ENCODE results near the gene SPNS1.
"Not testable (repeated sequence)": the region's sequence is repeated elsewhere in the genome, so short reads cannot be mapped to it uniquely, and the experiment has no call there.

SPNS1 gene

GRCh38 chr16:28999577-28999976 lies 25.0 kb downstream of the SPNS1 start:
- Histone ChIP-seq H4K20me1 (ENCODE audit: insufficient read depth, low read length) (no peaks in the 10 kb centered on the region), H3K9me2 (replicated peaks; ENCODE audit: insufficient read depth, low read length) (no peaks in the 10 kb centered on the region), H3K27ac (ENCODE audit: low read length) (no peak overlapping the region), H3K9ac (ENCODE audit: low read length) (no peak overlapping the region), H3K4me2 (ENCODE audit: low read depth, low read length) (no peak overlapping the region), H3K4me3 (ENCODE audit: low read length) (no peak overlapping the region), H3K36me3 (replicated peaks; ENCODE audit: insufficient read depth, low read length) (no peaks in the 10 kb centered on the region), H2AFZ (ENCODE audit: low read length) (no peak overlapping the region), H3K27me3 (replicated peaks; ENCODE audit: insufficient read depth, low read length) (peaks cover 11% of the 10 kb centered on the region), H3K9me3 (replicated peaks; ENCODE audit: insufficient read depth, low read length) (no peaks in the 10 kb centered on the region), H3K79me2 (ENCODE audit: low read length) (no peaks in the 10 kb centered on the region), H3F3A (ENCODE audit: insufficient read depth, low read length) (no peaks in the 10 kb centered on the region), H3K4me1 (ENCODE audit: low read length) (no peaks in the 10 kb centered on the region)
- DNase-seq: no peak
- no peak for TF ChIP-seq CTCF (IDR thresholded peaks at IDR 0.05; ENCODE audit: low read length)
- TF ChIP-seq EZH2 (optimal IDR thresholded peaks at IDR 0.05; ENCODE audit: low read depth, low read length): no peak
- no peak for TF ChIP-seq EZH2phosphoT487 (IDR thresholded peaks at IDR 0.05; ENCODE audit: low read length)

GRCh38 chr16:29000019-29000418 lies 25.4 kb downstream of the SPNS1 start:
- H3K4me2 ChIP-seq (ENCODE audit: low read depth, low read length): no peak overlapping the region
- no peak for TF ChIP-seq CTCF (IDR thresholded peaks at IDR 0.05; ENCODE audit: low read length)
- TF ChIP-seq EZH2 (optimal IDR thresholded peaks at IDR 0.05; ENCODE audit: low read depth, low read length): no peak
- no peak for TF ChIP-seq EZH2phosphoT487 (IDR thresholded peaks at IDR 0.05; ENCODE audit: low read length)
- H3K9ac ChIP-seq (ENCODE audit: low read length): no peak overlapping the region
- H4K20me1 ChIP-seq (ENCODE audit: insufficient read depth, low read length): no peaks in the 10 kb centered on the region
- no peak overlapping the region for H3K27ac ChIP-seq (ENCODE audit: low read length)
- H3K36me3 ChIP-seq (replicated peaks; ENCODE audit: insufficient read depth, low read length): no peaks in the 10 kb centered on the region
- H3K4me3 ChIP-seq (ENCODE audit: low read length): no peak overlapping the region
- H3K79me2 ChIP-seq (ENCODE audit: low read length): no peaks in the 10 kb centered on the region
- H3K27me3 ChIP-seq (replicated peaks; ENCODE audit: insufficient read depth, low read length): peaks cover 11% of the 10 kb centered on the region
- DNase-seq: no peak
- no peaks in the 10 kb centered on the region for H3F3A ChIP-seq (ENCODE audit: insufficient read depth, low read length)
- H3K4me1 ChIP-seq (ENCODE audit: low read length): no peaks in the 10 kb centered on the region
- no peak overlapping the region for H2AFZ ChIP-seq (ENCODE audit: low read length)
- no peaks in the 10 kb centered on the region for H3K9me3 ChIP-seq (replicated peaks; ENCODE audit: insufficient read depth, low read length)
- no peaks in the 10 kb centered on the region for H3K9me2 ChIP-seq (replicated peaks; ENCODE audit: insufficient read depth, low read length)

- not testable (repeated sequence) for H3K4me1 ChIP-seq (ENCODE audit: low read length); H3K36me3 ChIP-seq (replicated peaks; ENCODE audit: insufficient read depth, low read length); DNase-seq; H4K20me1 ChIP-seq (ENCODE audit: insufficient read depth, low read length); H3K4me2 ChIP-seq (ENCODE audit: low read depth, low read length); H2AFZ ChIP-seq (ENCODE audit: low read length); H3K9me3 ChIP-seq (replicated peaks; ENCODE audit: insufficient read depth, low read length); H3K9me2 ChIP-seq (replicated peaks; ENCODE audit: insufficient read depth, low read length); H3K4me3 ChIP-seq (ENCODE audit: low read length); H3K27me3 ChIP-seq (replicated peaks; ENCODE audit: insufficient read depth, low read length); H3K27ac ChIP-seq (ENCODE audit: low read length); H3K9ac ChIP-seq (ENCODE audit: low read length); H3F3A ChIP-seq (ENCODE audit: insufficient read depth, low read length); H3K79me2 ChIP-seq (ENCODE audit: low read length)
Observed at GRCh38 chr16:29004496-29005139, 30.0 kb downstream of the SPNS1 start.

- H3F3A ChIP-seq (ENCODE audit: insufficient read depth, low read length): no peaks in the 10 kb centered on the region
- H3K79me2 ChIP-seq (ENCODE audit: low read length): no peaks in the 10 kb centered on the region
- H4K20me1 ChIP-seq (ENCODE audit: insufficient read depth, low read length): no peaks in the 10 kb centered on the region
- H3K9ac ChIP-seq (ENCODE audit: low read length): no peak overlapping the region
- no peak overlapping the region for H2AFZ ChIP-seq (ENCODE audit: low read length)
- DNase-seq: no peak
- TF ChIP-seq EZH2 (optimal IDR thresholded peaks at IDR 0.05; ENCODE audit: low read depth, low read length) (no peak), EZH2phosphoT487 (IDR thresholded peaks at IDR 0.05; ENCODE audit: low read length) (no peak), CTCF (IDR thresholded peaks at IDR 0.05; ENCODE audit: low read length) (no peak)
- H3K9me3 ChIP-seq (replicated peaks; ENCODE audit: insufficient read depth, low read length): no peaks in the 10 kb centered on the region
- H3K27ac ChIP-seq (ENCODE audit: low read length): no peak overlapping the region
- H3K36me3 ChIP-seq (replicated peaks; ENCODE audit: insufficient read depth, low read length): no peaks in the 10 kb centered on the region
- no peaks in the 10 kb centered on the region for H3K9me2 ChIP-seq (replicated peaks; ENCODE audit: insufficient read depth, low read length)
- no peaks in the 10 kb centered on the region for H3K4me1 ChIP-seq (ENCODE audit: low read length)
- H3K4me2 ChIP-seq (ENCODE audit: low read depth, low read length): no peak overlapping the region
- H3K4me3 ChIP-seq (ENCODE audit: low read length): no peak overlapping the region
- no peaks in the 10 kb centered on the region for H3K27me3 ChIP-seq (replicated peaks; ENCODE audit: insufficient read depth, low read length)
Observed at GRCh38 chr16:29007730-29008593, 33.4 kb downstream of the SPNS1 start.
